Measurements from ENCODE around the gene FAM98A.

Gene FAM98A

GRCh38 chr2:33598561-33599174 lies 431 bp downstream of the FAM98A start:
- peak overlapping the region; percentile 95 for H3K4me3 ChIP-seq (ENCODE audit: low read depth, low read length)

GRCh38 chr2:33597026-33597425 lies 2.1 kb downstream of the FAM98A start:
- H3K4me3 ChIP-seq (ENCODE audit: low read depth, low read length): no peak overlapping the region

- H3K4me3 ChIP-seq (ENCODE audit: low read depth, low read length): no peak overlapping the region
Observed at GRCh38 chr2:33595385-33595784, 3.7 kb downstream of the FAM98A start.

- H3K4me3 ChIP-seq (ENCODE audit: low read depth, low read length): no peak overlapping the region
Observed at GRCh38 chr2:33589444-33589843, 9.7 kb downstream of the FAM98A start.

GRCh38 chr2:33588232-33588631 lies 10.9 kb downstream of the FAM98A start:
- no peak overlapping the region for H3K4me3 ChIP-seq (ENCODE audit: low read depth, low read length)

- no peak overlapping the region for H3K4me3 ChIP-seq (ENCODE audit: low read depth, low read length)
Observed at GRCh38 chr2:33586766-33587165, 12.3 kb downstream of the FAM98A start.

GRCh38 chr2:33583194-33583938 lies 15.7 kb downstream of the FAM98A start:
- H3K4me3 ChIP-seq (ENCODE audit: low read depth, low read length): no peak overlapping the region

- H3K4me3 ChIP-seq (ENCODE audit: low read depth, low read length): no peak overlapping the region
Observed at GRCh38 chr2:33581872-33582271, 17.2 kb downstream of the FAM98A start.

GRCh38 chr2:33579227-33579626 lies 19.9 kb downstream of the FAM98A start:
- H3K4me3 ChIP-seq (ENCODE audit: low read depth, low read length): no peak overlapping the region

- no peak overlapping the region for H3K4me3 ChIP-seq (ENCODE audit: low read depth, low read length)
Observed at GRCh38 chr2:33577668-33578067, 21.4 kb downstream of the FAM98A start.

GRCh38 chr2:33577084-33577483 lies 22.0 kb downstream of the FAM98A start:
- H3K4me3 ChIP-seq (ENCODE audit: low read depth, low read length): no peak overlapping the region

GRCh38 chr2:33573657-33574056 lies 25.4 kb downstream of the FAM98A start:
- no peak overlapping the region for H3K4me3 ChIP-seq (ENCODE audit: low read depth, low read length)

GRCh38 chr2:33570681-33571080 lies 28.4 kb downstream of the FAM98A start:
- no peak overlapping the region for H3K4me3 ChIP-seq (ENCODE audit: low read depth, low read length)

GRCh38 chr2:33561872-33562271 lies 37.2 kb downstream of the FAM98A start:
- no peak overlapping the region for H3K4me3 ChIP-seq (ENCODE audit: low read depth, low read length)

- H3K4me3 ChIP-seq (ENCODE audit: low read depth, low read length): no peak overlapping the region
Observed at GRCh38 chr2:33560017-33560416, 39.1 kb downstream of the FAM98A start.

- H3K4me3 ChIP-seq (ENCODE audit: low read depth, low read length): no peak overlapping the region
Observed at GRCh38 chr2:33559328-33559727, 39.8 kb downstream of the FAM98A start.

GRCh38 chr2:33555681-33556080 lies 43.4 kb downstream of the FAM98A start:
- no peak overlapping the region for H3K4me3 ChIP-seq (ENCODE audit: low read depth, low read length)

GRCh38 chr2:33552758-33553461 lies 46.2 kb downstream of the FAM98A start:
- no peak overlapping the region for H3K4me3 ChIP-seq (ENCODE audit: low read depth, low read length)

GRCh38 chr2:33550206-33550605 lies 48.9 kb downstream of the FAM98A start:
- no peak overlapping the region for H3K4me3 ChIP-seq (ENCODE audit: low read depth, low read length)

GRCh38 chr2:33541243-33541642 lies 57.9 kb downstream of the FAM98A start:
- no peak overlapping the region for H3K4me3 ChIP-seq (ENCODE audit: low read depth, low read length)

- H3K4me3 ChIP-seq (ENCODE audit: low read depth, low read length): no peak overlapping the region
Observed at GRCh38 chr2:33535421-33535820, 63.7 kb downstream of the FAM98A start.
